ENCODE results near the gene DDX53.

DDX53 gene

GRCh38 chrX:23031600-23031999, 31.8 kb downstream of the DDX53 start:
- no peak for TF ChIP-seq REST (IDR thresholded peaks at IDR 0.05; ENCODE audit: low read depth)
- TF ChIP-seq YY1 (IDR thresholded peaks at IDR 0.05; ENCODE audit: low read depth), result no peak
- TF ChIP-seq MAX (IDR thresholded peaks at IDR 0.05), result no peak
- no peak for TF ChIP-seq NFIC (IDR thresholded peaks at IDR 0.05)
- no peak for TF ChIP-seq USF1 (IDR thresholded peaks at IDR 0.05)
- no peak for TF ChIP-seq ZBTB7A (IDR thresholded peaks at IDR 0.05; ENCODE audit: low read depth)
- TF ChIP-seq FOXM1 (IDR thresholded peaks at IDR 0.05; ENCODE audit: borderline replicate concordance, low read depth), result no peak
- TF ChIP-seq TEAD4 (IDR thresholded peaks at IDR 0.05), result no peak
- TF ChIP-seq CREB1 (IDR thresholded peaks at IDR 0.05; ENCODE audit: low read depth), result no peak
- TF ChIP-seq TCF12 (IDR thresholded peaks at IDR 0.05; ENCODE audit: low read depth), result no peak
- no peak for TF ChIP-seq EP300 (IDR thresholded peaks at IDR 0.05; ENCODE audit: borderline replicate concordance)
- no peak for TF ChIP-seq TAF1 (IDR thresholded peaks at IDR 0.05; ENCODE audit: low read depth)
- no peak for TF ChIP-seq CEBPB (IDR thresholded peaks at IDR 0.05)
- no peak for TF ChIP-seq EGR1 (IDR thresholded peaks at IDR 0.05)
- no peak for TF ChIP-seq RAD21 (IDR thresholded peaks at IDR 0.05; ENCODE audit: low read depth)

GRCh38 chrX:23035493-23035892, 35.7 kb downstream of the DDX53 start:
- TF ChIP-seq REST (IDR thresholded peaks at IDR 0.05; ENCODE audit: low read depth) (no peak), MAX (IDR thresholded peaks at IDR 0.05) (no peak), TAF1 (IDR thresholded peaks at IDR 0.05; ENCODE audit: low read depth) (no peak), NFIC (IDR thresholded peaks at IDR 0.05) (no peak), EP300 (IDR thresholded peaks at IDR 0.05; ENCODE audit: borderline replicate concordance) (no peak), RAD21 (IDR thresholded peaks at IDR 0.05; ENCODE audit: low read depth) (no peak), FOXM1 (IDR thresholded peaks at IDR 0.05; ENCODE audit: borderline replicate concordance, low read depth) (no peak), USF1 (IDR thresholded peaks at IDR 0.05) (no peak), ZBTB7A (IDR thresholded peaks at IDR 0.05; ENCODE audit: low read depth) (no peak), CEBPB (IDR thresholded peaks at IDR 0.05) (no peak), TEAD4 (IDR thresholded peaks at IDR 0.05) (no peak), CREB1 (IDR thresholded peaks at IDR 0.05; ENCODE audit: low read depth) (no peak), EGR1 (IDR thresholded peaks at IDR 0.05) (no peak), YY1 (IDR thresholded peaks at IDR 0.05; ENCODE audit: low read depth) (no peak), TCF12 (IDR thresholded peaks at IDR 0.05; ENCODE audit: low read depth) (no peak)

- TF ChIP-seq CREB1 (IDR thresholded peaks at IDR 0.05; ENCODE audit: low read depth) (no peak), EGR1 (IDR thresholded peaks at IDR 0.05) (no peak), RAD21 (IDR thresholded peaks at IDR 0.05; ENCODE audit: low read depth) (no peak), REST (IDR thresholded peaks at IDR 0.05; ENCODE audit: low read depth) (no peak), FOXM1 (IDR thresholded peaks at IDR 0.05; ENCODE audit: borderline replicate concordance, low read depth) (no peak), EP300 (IDR thresholded peaks at IDR 0.05; ENCODE audit: borderline replicate concordance) (no peak), TEAD4 (IDR thresholded peaks at IDR 0.05) (no peak), TCF12 (IDR thresholded peaks at IDR 0.05; ENCODE audit: low read depth) (no peak)
Measured at GRCh38 chrX:23046443-23046842, 46.7 kb downstream of the DDX53 start.

- no peak for TF ChIP-seq CEBPB (IDR thresholded peaks at IDR 0.05)
- TF ChIP-seq FOXM1 (IDR thresholded peaks at IDR 0.05; ENCODE audit: borderline replicate concordance, low read depth), result no peak
- TF ChIP-seq USF1 (IDR thresholded peaks at IDR 0.05), result no peak
- TF ChIP-seq TEAD4 (IDR thresholded peaks at IDR 0.05), result no peak
- TF ChIP-seq CREB1 (IDR thresholded peaks at IDR 0.05; ENCODE audit: low read depth), result no peak
- TF ChIP-seq TAF1 (IDR thresholded peaks at IDR 0.05; ENCODE audit: low read depth), result no peak
- TF ChIP-seq ZBTB7A (IDR thresholded peaks at IDR 0.05; ENCODE audit: low read depth), result no peak
- no peak for TF ChIP-seq EGR1 (IDR thresholded peaks at IDR 0.05)
- no peak for TF ChIP-seq EP300 (IDR thresholded peaks at IDR 0.05; ENCODE audit: borderline replicate concordance)
- TF ChIP-seq YY1 (IDR thresholded peaks at IDR 0.05; ENCODE audit: low read depth), result no peak
- no peak for TF ChIP-seq NFIC (IDR thresholded peaks at IDR 0.05)
- no peak for TF ChIP-seq MAX (IDR thresholded peaks at IDR 0.05)
- no peak for TF ChIP-seq REST (IDR thresholded peaks at IDR 0.05; ENCODE audit: low read depth)
- TF ChIP-seq TCF12 (IDR thresholded peaks at IDR 0.05; ENCODE audit: low read depth), result no peak
Measured at GRCh38 chrX:23048806-23049573, 49.2 kb downstream of the DDX53 start.

All from Ishikawa (cell line).